ENCODE data around the gene PDE5A. TPM values are rescaled to one million over a fixed set of nuclear protein-coding genes. Genes with fewer than 3 reads are reported as not detected.
A peak's percentile ranks its signal among the peaks of the same experiment; 100 is the strongest.

Gene PDE5A
- total RNA-seq, 4 donors from 2014 or later = 34.6 to 52.7 (median 46.4) TPM

- in situ Hi-C loops (cut with MboI; ENCODE audit: low pct_ligation_motif_present in 1 of 4, low pct_unique_long_range_greater_than_20kb in 1 of 4, low sequenced_read_pairs in 3 of 4) (no loop called here), intact Hi-C loops (cut with DNase I; ENCODE audit: low total_unique reads) (no loop called here)
- no peaks in the 10 kb centered on the region for H3K4me1 ChIP-seq
- DNase-seq = no peak
- H3K9me3 ChIP-seq = no peaks in the 10 kb centered on the region
- TF ChIP-seq POLR2AphosphoS5 (IDR thresholded peaks at IDR 0.05) (no peak), CTCF (IDR thresholded peaks at IDR 0.05) (no peak), POLR2A (IDR thresholded peaks at IDR 0.05) (no peak), EP300 (IDR thresholded peaks at IDR 0.05; ENCODE audit: low read depth) (no peak)
- H3K4me3 ChIP-seq = no peak overlapping the region
- no peaks in the 10 kb centered on the region for H3K27me3 ChIP-seq
- H3K36me3 ChIP-seq = no peaks in the 10 kb centered on the region
- no peak overlapping the region for H3K27ac ChIP-seq
These were observed 24.3 kb downstream of the PDE5A start for GRCh38 chr4:119604266-119604665.

GRCh38 chr4:119602366-119602765 lies 26.2 kb downstream of the PDE5A start:
- in situ Hi-C loops (cut with MboI; ENCODE audit: low pct_ligation_motif_present in 1 of 4, low pct_unique_long_range_greater_than_20kb in 1 of 4, low sequenced_read_pairs in 3 of 4) = no loop called here
- intact Hi-C loops (cut with DNase I; ENCODE audit: low total_unique reads) = no loop called here
- Histone ChIP-seq H3K27ac (no peak overlapping the region), H3K4me1 (peaks cover 0 to 11% (median 2%) of the 10 kb centered on the region in 4 donors), H3K4me3 (no peak overlapping the region), H3K9me3 (peaks cover 0 to 4% of the 10 kb centered on the region in 2 donors), H3K27me3 (no peaks in the 10 kb centered on the region), H3K36me3 (no peaks in the 10 kb centered on the region)
- 58 to 67% methylated on average over 1 of the region's 1 CpG for WGBS, 2 donors (ENCODE audit: low coverage in 1 of 2)
- TF ChIP-seq EP300 (IDR thresholded peaks at IDR 0.05; ENCODE audit: low read depth) = no peak
- TF ChIP-seq POLR2AphosphoS5 (IDR thresholded peaks at IDR 0.05) = no peak
- no peak for TF ChIP-seq CTCF (IDR thresholded peaks at IDR 0.05)
- TF ChIP-seq POLR2A (IDR thresholded peaks at IDR 0.05) = no peak
- DNase-seq = no peak

- Histone ChIP-seq H3K36me3 (no peaks in the 10 kb centered on the region), H3K9me3 (peaks cover 0 to 4% of the 10 kb centered on the region in 2 donors), H3K4me1 (peaks cover 0 to 24% (median 4%) of the 10 kb centered on the region in 4 donors), H3K27ac (no peak overlapping the region), H3K4me3 (no peak overlapping the region), H3K27me3 (no peaks in the 10 kb centered on the region)
- 47 to 54% methylated on average over 2 of the region's 2 CpGs for WGBS, 2 donors (ENCODE audit: low coverage in 1 of 2)
- in situ Hi-C loops (cut with MboI; ENCODE audit: low pct_ligation_motif_present in 1 of 4, low pct_unique_long_range_greater_than_20kb in 1 of 4, low sequenced_read_pairs in 3 of 4) = no loop called here
- no peak for DNase-seq
- intact Hi-C loops (cut with DNase I; ENCODE audit: low total_unique reads) = no loop called here
- no peak for TF ChIP-seq POLR2A (IDR thresholded peaks at IDR 0.05)
- TF ChIP-seq CTCF (IDR thresholded peaks at IDR 0.05) = no peak
- TF ChIP-seq EP300 (IDR thresholded peaks at IDR 0.05; ENCODE audit: low read depth) = no peak
- TF ChIP-seq POLR2AphosphoS5 (IDR thresholded peaks at IDR 0.05) = no peak
These were observed 30.1 kb downstream of the PDE5A start for GRCh38 chr4:119598521-119598920.

GRCh38 chr4:119597377-119597776 lies 31.2 kb downstream of the PDE5A start:
- 73 to 92% methylated on average over 3 of the region's 3 CpGs for WGBS, 2 donors (ENCODE audit: low coverage in 1 of 2)
- intact Hi-C loops (cut with DNase I; ENCODE audit: low total_unique reads) = no loop called here
- Histone ChIP-seq H3K27me3 (no peaks in the 10 kb centered on the region), H3K4me1 (peaks cover 0 to 33% (median 4%) of the 10 kb centered on the region in 4 donors), H3K36me3 (no peaks in the 10 kb centered on the region), H3K27ac (peak overlapping the region in 3 of 4 donors; percentile 8 to 39 (median 24)), H3K9me3 (peaks cover 0 to 4% of the 10 kb centered on the region in 2 donors), H3K4me3 (no peak overlapping the region)
- DNase-seq = no peak
- no peak for TF ChIP-seq CTCF (IDR thresholded peaks at IDR 0.05)
- no peak for TF ChIP-seq POLR2AphosphoS5 (IDR thresholded peaks at IDR 0.05)
- TF ChIP-seq POLR2A (IDR thresholded peaks at IDR 0.05) = no peak
- TF ChIP-seq EP300 (IDR thresholded peaks at IDR 0.05; ENCODE audit: low read depth) = no peak
- in situ Hi-C loops (cut with MboI; ENCODE audit: low pct_ligation_motif_present in 1 of 4, low pct_unique_long_range_greater_than_20kb in 1 of 4, low sequenced_read_pairs in 3 of 4) = no loop called here

All from transverse colon (tissue), 4 donors.